Measurements from ENCODE around the gene STAM2.

The STAM2 gene

GRCh38 chr2:152075461-152076050 is 100.0 kb downstream of the STAM2 start:
- DNase-seq: no peak

GRCh38 chr2:152072011-152072410 is 103.6 kb downstream of the STAM2 start:
- DNase-seq: no peak

GRCh38 chr2:152071518-152071917 is 104.0 kb downstream of the STAM2 start:
- no peak for DNase-seq

- DNase-seq: no peak
Measured at GRCh38 chr2:152071092-152071491, 104.5 kb downstream of the STAM2 start.

- no peak for DNase-seq
Measured at GRCh38 chr2:152068226-152068625, 107.3 kb downstream of the STAM2 start.

- DNase-seq: no peak
Measured at GRCh38 chr2:152067823-152068222, 107.7 kb downstream of the STAM2 start.
